H1 (cell line): ENCODE results near the gene ARHGAP26. TPM values are rescaled to one million over a fixed set of nuclear protein-coding genes. Genes with fewer than 3 reads are reported as not detected.

ENCODE experiments used
- CTCF ChIA-PET: fragments of 300-600 bp; sonication (Branson Sonifier 250); formaldehyde crosslinking; loops from one replicate; lab custom pipeline; 2021; ENCODE audit not compliant: partially characterized antibody; lab: Charles Lee
- POLR2A ChIA-PET: fragments of 300-600 bp; sonication (Branson Sonifier 250); formaldehyde crosslinking; loops from one replicate; lab custom pipeline; 2021; ENCODE audit warnings: inconsistent platforms; ENCODE audit not compliant: partially characterized antibody; lab: Charles Lee
- DNase-seq, 2 experiments: peaks; one replicate each; pipeline versions ENCODE4 v3.0.0 to v3.0.0-alpha.2; 2010 to 2022; ENCODE audit warnings: low spot score in 2 of 2, low read depth in 1 of 2, mixed read lengths in 1 of 2
- FAIRE-seq: peaks from 2 replicates; lab custom pipeline; 2011; peaks lifted over from hg19 to GRCh38; lab: Jason Lieb, UNC
- H2AFZ ChIP-seq: 2 replicates; pipeline ENCODE4 v1.8.1; 2012; ENCODE audit warnings: low read length, inconsistent platforms
- H2AK5ac ChIP-seq: 2 replicates; pipeline ENCODE4 v1.6.1; 2013; ENCODE audit warnings: low read depth, low read length
- H2BK120ac ChIP-seq: replicated peaks from 2 replicates; pipeline ENCODE3; 2013; ENCODE audit warnings: low read depth, low read length, inconsistent platforms
- H2BK12ac ChIP-seq: 2 replicates; pipeline ENCODE4 v1.6.1; 2013; ENCODE audit warnings: low read depth, low read length
- H2BK15ac ChIP-seq: 2 replicates; pipeline ENCODE4 v1.6.1; 2013; ENCODE audit warnings: low read length
- H2BK20ac ChIP-seq: 2 replicates; pipeline ENCODE4 v1.6.1; 2013; ENCODE audit warnings: low read length
- H2BK5ac ChIP-seq: 2 replicates; pipeline ENCODE4 v1.6.1; 2013; ENCODE audit warnings: low read depth, low read length
- H3K14ac ChIP-seq: 2 replicates; pipeline ENCODE4 v1.6.1; 2013; ENCODE audit warnings: inconsistent platforms; ENCODE audit not compliant: insufficient read length
- H3K18ac ChIP-seq: 2 replicates; pipeline ENCODE4 v1.6.1; 2013; ENCODE audit warnings: low read length; ENCODE audit errors: extremely low read depth
- H3K23ac ChIP-seq: 2 replicates; pipeline ENCODE4 v1.6.1; 2013; ENCODE audit warnings: inconsistent platforms; ENCODE audit not compliant: insufficient read length
- H3K23me2 ChIP-seq: 2 replicates; pipeline ENCODE4 v1.6.1; 2013; ENCODE audit warnings: low read depth, low read length
- H3K27ac ChIP-seq: 2 replicates; pipeline ENCODE4 v1.6.1; 2011; ENCODE audit warnings: low read depth, low read length, inconsistent platforms
- H3K27me3 ChIP-seq, 4 experiments: replicated peaks in 1 of 4; 1 replicate in 1 of 4; 2 replicates in 3 of 4; pipeline versions ENCODE4 v1.6.1 to v1.8.1; 2011 to 2013; ENCODE audit warnings: low read length in 3 of 4, mild to moderate bottlenecking in 3 of 4, inconsistent platforms in 2 of 4, mixed read lengths in 2 of 4, moderate library complexity in 1 of 4; ENCODE audit not compliant: control insufficient read depth in 3 of 4, insufficient read depth in 3 of 4; ENCODE audit errors: extremely low read depth in 1 of 4
- H3K36me3 ChIP-seq, 4 experiments: 2 replicates each; pipeline versions ENCODE4 v1.6.1 to v1.8.1; 2011 to 2013; ENCODE audit warnings: mild to moderate bottlenecking in 4 of 4, low read length in 3 of 4, moderate library complexity in 2 of 4, control low read depth in 1 of 4, inconsistent platforms in 1 of 4; ENCODE audit not compliant: insufficient read depth in 4 of 4, control insufficient read depth in 2 of 4
- H3K4ac ChIP-seq: replicated peaks from 2 replicates; pipeline ENCODE3; 2013; ENCODE audit warnings: low read length, low read depth, mixed read lengths, inconsistent platforms; ENCODE audit not compliant: insufficient read length
- H3K4me1 ChIP-seq, 4 experiments: replicated peaks in 1 of 4; 1 replicate in 1 of 4; 2 replicates in 3 of 4; pipeline versions ENCODE4 v1.6.1 to v1.8.1; 2011 to 2013; ENCODE audit warnings: low read length in 3 of 4, inconsistent platforms in 2 of 4, mixed read lengths in 1 of 4; ENCODE audit not compliant: insufficient read depth in 4 of 4, control insufficient read depth in 3 of 4
- H3K4me2 ChIP-seq, 2 experiments: 2 replicates each; pipeline versions ENCODE4 v1.6.1 to v1.8.1; 2011 to 2013; ENCODE audit warnings: low read depth in 2 of 2, low read length in 2 of 2, control low read depth in 1 of 2, inconsistent platforms in 1 of 2, mild to moderate bottlenecking in 1 of 2; ENCODE audit not compliant: insufficient read depth in 1 of 2
- H3K4me3 ChIP-seq, 4 experiments: fragments of 200-600, 300-600 bp in 1 of 4; sonication (generic), shearing (Covaris generic), sonication (Bioruptor Twin) in 1 of 4; 2 replicates each; pipeline versions ENCODE4 v1.5.1 to v1.8.1; 2011 to 2016; ENCODE audit warnings: low read length in 4 of 4, low read depth in 3 of 4, control low read depth in 2 of 4, inconsistent platforms in 2 of 4, mild to moderate bottlenecking in 2 of 4, mixed read lengths in 1 of 4, moderate library complexity in 1 of 4; ENCODE audit not compliant: insufficient read depth in 2 of 4; ENCODE audit errors: extremely low read depth in 1 of 4
- H3K56ac ChIP-seq: replicated peaks from 2 replicates; pipeline ENCODE3; 2013; ENCODE audit warnings: low read depth, mild to moderate bottlenecking, mixed read lengths, low read length, inconsistent platforms; ENCODE audit not compliant: insufficient read length
- H3K79me1 ChIP-seq: 2 replicates; pipeline ENCODE4 v1.6.1; 2013; ENCODE audit warnings: low read depth, low read length, control low read depth
- H3K79me2 ChIP-seq, 2 experiments: 2 replicates each; pipeline versions ENCODE4 v1.6.1 to v1.8.1; 2012 to 2013; ENCODE audit warnings: low read length in 2 of 2, mild to moderate bottlenecking in 2 of 2, inconsistent platforms in 1 of 2; ENCODE audit not compliant: insufficient read depth in 2 of 2, control insufficient read depth in 1 of 2
- H3K9ac ChIP-seq, 4 experiments: replicated peaks in 1 of 4; 1 replicate in 1 of 4; 2 replicates in 3 of 4; pipeline versions ENCODE4 v1.6.1 to v1.8.1; 2011 to 2013; ENCODE audit warnings: low read depth in 3 of 4, low read length in 3 of 4, control low read depth in 2 of 4, mild to moderate bottlenecking in 2 of 4, moderate library complexity in 2 of 4, inconsistent platforms in 1 of 4; ENCODE audit errors: extremely low read depth in 1 of 4
- H3K9me3 ChIP-seq, 2 experiments: 2 replicates each; pipeline versions ENCODE4 v1.6.1 to v1.8.1; 2012 to 2013; ENCODE audit warnings: mild to moderate bottlenecking in 2 of 2, moderate library complexity in 2 of 2, control low read depth in 1 of 2, inconsistent platforms in 1 of 2, low read depth in 1 of 2, low read length in 1 of 2, mixed read lengths in 1 of 2; ENCODE audit not compliant: insufficient read depth in 2 of 2
- H4K20me1 ChIP-seq, 2 experiments: replicated peaks in 1 of 2; 2 replicates each; pipeline versions ENCODE3 to v1.8.1; 2011 to 2013; ENCODE audit warnings: inconsistent platforms in 2 of 2, low read length in 2 of 2, mild to moderate bottlenecking in 1 of 2; ENCODE audit not compliant: insufficient read depth in 2 of 2, control insufficient read depth in 1 of 2
- H4K5ac ChIP-seq: 2 replicates; pipeline ENCODE4 v1.6.1; 2013; ENCODE audit warnings: low read length, low read depth, mixed read lengths, inconsistent platforms; ENCODE audit not compliant: insufficient read length
- H4K8ac ChIP-seq: 2 replicates; pipeline ENCODE4 v1.8.0; 2013; ENCODE audit warnings: mild to moderate bottlenecking, moderate library complexity, low read length, inconsistent platforms; ENCODE audit not compliant: insufficient read depth; ENCODE audit errors: extremely low read depth
- H4K91ac ChIP-seq: replicated peaks from 2 replicates; pipeline ENCODE3; 2013; ENCODE audit warnings: low read length, mixed read lengths, inconsistent platforms; ENCODE audit not compliant: insufficient read length
- EGR1 ChIP-seq: IDR thresholded peaks from 2 replicates; pipeline ENCODE4 v1.6.1; 2011; ENCODE audit warnings: low read depth, low read length, borderline replicate concordance
- TEAD4 ChIP-seq: IDR thresholded peaks from 2 replicates; pipeline ENCODE4 v1.6.1; 2012; ENCODE audit warnings: low read depth, low read length, inconsistent platforms, mixed read lengths
- WGBS, 2 experiments: shearing (Covaris generic) in 1 of 2; methylation state at CpG; one replicate each; pipeline versions ENCODE4 v1.1.6 to v1.1.7; 2013 to 2015; ENCODE audit warnings: low lambda C conversion rate in 2 of 2, mixed read lengths in 2 of 2, inconsistent platforms in 1 of 2, low coverage in 1 of 2, missing lambda C conversion rate in 1 of 2; ENCODE audit not compliant: insufficient replicate concordance in 2 of 2, insufficient coverage in 1 of 2, insufficient read length in 1 of 2; ENCODE audit errors: extremely low coverage in 1 of 2, missing lambda C conversion rate in 1 of 2; 5-methylcytosine and 5-hydroxymethylcytosine counted together
- polyA plus RNA-seq, 7 experiments: library from polyadenylated mRNA; depleted of rRNA in 3 of 7; stranded (reverse) in 5 of 7; unstranded in 2 of 7; fragments of >200 nt in 5 of 7; fragments of 200-250 nt in 2 of 7; gene quantifications; 1 replicate in 5 of 7; 2 replicates in 1 of 7; 4 replicates in 1 of 7; pipeline versions ENCODE4 v1.2.1 to v1.2.3, GENCODE V29; 2011 to 2013; ENCODE audit warnings: missing spikeins in 2 of 7, mixed read lengths in 2 of 7
- total RNA-seq: library from RNA; stranded (reverse); fragmentation: NEBNext Ultra II Directional; extraction: Animal tissue kit (Norgen Biotek cat#: 25700); gene quantifications from 2 replicates; pipeline ENCODE4 v1.2.1, GENCODE V29; 2021
- TF ChIP-seq, protein P1 (sequence below), 3 experiments: IDR thresholded peaks; 1 replicate in 2 of 3; 2 replicates in 1 of 3; pipeline versions ENCODE4 v1.5.1 to v1.6.1; 2011; ENCODE audit warnings: low read length in 3 of 3, mild to moderate bottlenecking in 3 of 3, inconsistent platforms in 2 of 3, low read depth in 1 of 3, moderate library complexity in 1 of 3; ENCODE audit not compliant: insufficient read depth in 1 of 3; ENCODE audit errors: control extremely low read depth in 1 of 3

ARHGAP26 gene
- total and polyA plus RNA-seq, 2 of the 8 experiments (the other 6 are each of a cell fraction or from before 2014, with no cell fraction given): 7.1 to 24.8 TPM

DNA sequence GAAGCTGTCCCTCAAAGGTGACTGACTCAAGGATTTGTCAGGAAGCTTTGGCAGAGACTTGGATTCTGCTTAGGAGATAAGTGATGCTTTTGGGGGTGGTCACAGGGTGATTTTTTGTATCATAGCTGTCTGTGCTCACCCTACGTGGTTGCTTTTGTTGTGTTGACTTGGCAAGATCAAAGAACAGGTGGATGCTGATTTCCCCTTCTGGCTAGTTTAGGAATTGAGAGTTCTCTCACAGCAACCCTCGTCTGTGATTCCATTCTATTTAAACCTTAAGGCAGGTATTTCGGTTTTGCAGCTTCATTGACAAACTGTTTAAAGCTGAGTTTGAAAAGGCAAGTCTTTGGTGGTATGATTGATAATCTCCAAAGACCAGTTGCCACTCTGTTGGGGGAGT lies 27.2 kb downstream of the ARHGAP26 start:
- H3K23ac ChIP-seq: no peak overlapping the region
- TF ChIP-seq EGR1 (no peak), TEAD4 (no peak)
- TF ChIP-seq, protein P1, sequence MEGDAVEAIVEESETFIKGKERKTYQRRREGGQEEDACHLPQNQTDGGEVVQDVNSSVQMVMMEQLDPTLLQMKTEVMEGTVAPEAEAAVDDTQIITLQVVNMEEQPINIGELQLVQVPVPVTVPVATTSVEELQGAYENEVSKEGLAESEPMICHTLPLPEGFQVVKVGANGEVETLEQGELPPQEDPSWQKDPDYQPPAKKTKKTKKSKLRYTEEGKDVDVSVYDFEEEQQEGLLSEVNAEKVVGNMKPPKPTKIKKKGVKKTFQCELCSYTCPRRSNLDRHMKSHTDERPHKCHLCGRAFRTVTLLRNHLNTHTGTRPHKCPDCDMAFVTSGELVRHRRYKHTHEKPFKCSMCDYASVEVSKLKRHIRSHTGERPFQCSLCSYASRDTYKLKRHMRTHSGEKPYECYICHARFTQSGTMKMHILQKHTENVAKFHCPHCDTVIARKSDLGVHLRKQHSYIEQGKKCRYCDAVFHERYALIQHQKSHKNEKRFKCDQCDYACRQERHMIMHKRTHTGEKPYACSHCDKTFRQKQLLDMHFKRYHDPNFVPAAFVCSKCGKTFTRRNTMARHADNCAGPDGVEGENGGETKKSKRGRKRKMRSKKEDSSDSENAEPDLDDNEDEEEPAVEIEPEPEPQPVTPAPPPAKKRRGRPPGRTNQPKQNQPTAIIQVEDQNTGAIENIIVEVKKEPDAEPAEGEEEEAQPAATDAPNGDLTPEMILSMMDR (IDR thresholded peaks at IDR 0.05; ENCODE audit: control extremely low read depth in 1 of 3, insufficient read depth in 1 of 3, low read depth in 1 of 3, low read length in 3 of 3): peak in 2 of 3 experiments; percentile 18 to 47; a peak in 2 of 4 replicates
- no peak overlapping the region for H2BK15ac ChIP-seq
- H3K27ac ChIP-seq: no peak overlapping the region
- peaks cover 6 to 14% of the 10 kb centered on the region in 2 experiments for H4K20me1 ChIP-seq
- H3K14ac ChIP-seq: no peak overlapping the region
- WGBS, 2 experiments: 56% methylated on average over 3 of the region's 3 CpGs; no CpG with 5 or more reads in 1 of the 2 experiments
- H2BK120ac ChIP-seq: no peak overlapping the region
- no peak overlapping the region for H4K5ac ChIP-seq
- H3K18ac ChIP-seq: no peak overlapping the region
- no peak overlapping the region for H4K8ac ChIP-seq
- no peak overlapping the region for H2AK5ac ChIP-seq
- ChIA-PET POLR2A (no interaction called here), CTCF (interaction anchor here (0.6 to 3.8 kb wide), 27 partner anchors 9 to 1119 kb away, joined by 3 to 25 read pairs (median 4); no protein-coding TSS in a partner anchor)
- peaks cover 0 to 48% of the 10 kb centered on the region in 2 experiments; a peak in 2 of 4 replicates for H3K79me2 ChIP-seq
- no peak overlapping the region for H3K56ac ChIP-seq
- peak; percentile 78 for FAIRE-seq
- no peaks in the 10 kb centered on the region for H3K9me3 ChIP-seq
- H3K4me1 ChIP-seq: peaks cover 0 to 14% (median 3%) of the 10 kb centered on the region in 4 experiments; a peak in 4 of 7 replicates
- no peak for DNase-seq
- no peak overlapping the region for H4K91ac ChIP-seq
- no peak overlapping the region for H2BK5ac ChIP-seq
- no peak overlapping the region for H2BK20ac ChIP-seq
- H3K36me3 ChIP-seq: no peaks in the 10 kb centered on the region
- H3K4me3 ChIP-seq: no peak overlapping the region
- H3K79me1 ChIP-seq: peaks cover 17% of the 10 kb centered on the region
- no peak overlapping the region for H2BK12ac ChIP-seq
- H2AFZ ChIP-seq: no peak overlapping the region
- no peaks in the 10 kb centered on the region for H3K27me3 ChIP-seq
- no peak overlapping the region for H3K4ac ChIP-seq
- no peak overlapping the region for H3K9ac ChIP-seq
- H3K4me2 ChIP-seq: no peak overlapping the region
- no peaks in the 10 kb centered on the region; the same call in 1 of the 2 replicates for H3K23me2 ChIP-seq
